ENCODE data around the gene CHMP4B. TPM values are rescaled to one million over a fixed set of nuclear protein-coding genes. Genes with fewer than 3 reads are reported as not detected.

CHMP4B gene
- total RNA-seq, 1 donor from 2014 or later, result 59.2 TPM

DNA sequence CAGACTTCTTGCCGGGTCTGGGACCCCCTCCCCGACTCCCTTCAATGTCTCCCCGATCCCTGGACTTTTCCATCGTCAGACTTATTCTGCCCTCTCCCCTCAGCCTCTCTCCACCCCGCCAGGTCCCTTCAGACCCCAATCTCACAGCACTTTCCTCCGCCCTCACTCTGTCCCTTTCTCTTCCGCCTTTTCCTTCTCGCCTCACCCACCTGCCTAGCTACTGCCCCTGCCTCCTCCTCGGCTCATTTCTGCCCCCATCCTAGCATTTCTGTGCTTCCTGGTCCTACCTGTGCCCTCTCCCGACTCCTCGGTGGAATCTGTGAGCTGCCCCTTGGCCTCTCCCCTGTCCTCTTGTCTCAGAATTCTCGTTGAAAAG is 616 bp downstream of the CHMP4B start:
- Histone ChIP-seq H3K36me3 (ENCODE audit: control insufficient read depth, insufficient read depth, low read length) (no peaks in the 10 kb centered on the region), H3K27me3 (ENCODE audit: control insufficient read depth, insufficient read depth, low read length) (no peaks in the 10 kb centered on the region), H3K4me3 (ENCODE audit: low read depth, low read length) (peak overlapping the region; percentile 95)
- DNase-seq (ENCODE audit: low read depth), result no peak
- no peak for TF ChIP-seq CTCF (IDR thresholded peaks at IDR 0.05; ENCODE audit: insufficient read depth, low read length, poor library complexity, severe bottlenecking)

GRCh38 chr20:33812152-33812849 is 1.2 kb downstream of the CHMP4B start:
- no peak for TF ChIP-seq CTCF (IDR thresholded peaks at IDR 0.05; ENCODE audit: insufficient read depth, low read length, poor library complexity, severe bottlenecking)
- no peaks in the 10 kb centered on the region for H3K27me3 ChIP-seq (ENCODE audit: control insufficient read depth, insufficient read depth, low read length)
- H3K4me3 ChIP-seq (ENCODE audit: low read depth, low read length), result peak overlapping the region; percentile 95
- H3K36me3 ChIP-seq (ENCODE audit: control insufficient read depth, insufficient read depth, low read length), result no peaks in the 10 kb centered on the region
- DNase-seq (ENCODE audit: low read depth), result peak; percentile 49

- Histone ChIP-seq H3K4me3 (ENCODE audit: low read depth, low read length) (peak overlapping the region; percentile 95), H3K36me3 (ENCODE audit: control insufficient read depth, insufficient read depth, low read length) (no peaks in the 10 kb centered on the region), H3K27me3 (ENCODE audit: control insufficient read depth, insufficient read depth, low read length) (no peaks in the 10 kb centered on the region)
- TF ChIP-seq CTCF (IDR thresholded peaks at IDR 0.05; ENCODE audit: insufficient read depth, low read length, poor library complexity, severe bottlenecking), result no peak
- no peak for DNase-seq (ENCODE audit: low read depth)
Measured at GRCh38 chr20:33812908-33813462, 1.8 kb downstream of the CHMP4B start.

DNA sequence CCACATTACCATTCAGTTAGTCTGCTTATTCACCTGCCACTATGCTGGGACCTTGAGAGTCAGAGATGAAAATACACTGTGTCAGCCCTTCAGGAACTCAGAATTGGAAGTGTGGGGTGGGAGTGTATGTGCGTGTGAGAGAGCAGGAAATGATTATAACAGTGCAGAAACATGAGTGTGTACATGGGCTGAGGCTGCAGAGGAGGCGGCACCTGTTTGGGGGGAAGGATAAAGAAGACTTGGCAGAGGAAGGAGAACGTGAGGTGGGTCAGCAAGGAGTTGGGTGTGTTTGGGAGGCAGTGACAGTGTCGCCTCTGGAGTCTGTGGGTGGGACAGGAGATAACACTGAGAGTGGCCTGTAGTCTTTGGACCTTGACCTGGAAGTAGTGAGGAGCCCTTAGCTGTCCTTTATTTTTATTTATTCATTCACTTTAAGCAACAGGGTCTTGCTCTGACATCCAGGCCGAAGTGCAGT is 3.1 kb downstream of the CHMP4B start:
- no peak for DNase-seq (ENCODE audit: low read depth)
- Histone ChIP-seq H3K4me3 (ENCODE audit: low read depth, low read length) (no peak overlapping the region), H3K36me3 (ENCODE audit: control insufficient read depth, insufficient read depth, low read length) (no peaks in the 10 kb centered on the region), H3K27me3 (ENCODE audit: control insufficient read depth, insufficient read depth, low read length) (no peaks in the 10 kb centered on the region)
- no peak for TF ChIP-seq CTCF (IDR thresholded peaks at IDR 0.05; ENCODE audit: insufficient read depth, low read length, poor library complexity, severe bottlenecking)

DNA sequence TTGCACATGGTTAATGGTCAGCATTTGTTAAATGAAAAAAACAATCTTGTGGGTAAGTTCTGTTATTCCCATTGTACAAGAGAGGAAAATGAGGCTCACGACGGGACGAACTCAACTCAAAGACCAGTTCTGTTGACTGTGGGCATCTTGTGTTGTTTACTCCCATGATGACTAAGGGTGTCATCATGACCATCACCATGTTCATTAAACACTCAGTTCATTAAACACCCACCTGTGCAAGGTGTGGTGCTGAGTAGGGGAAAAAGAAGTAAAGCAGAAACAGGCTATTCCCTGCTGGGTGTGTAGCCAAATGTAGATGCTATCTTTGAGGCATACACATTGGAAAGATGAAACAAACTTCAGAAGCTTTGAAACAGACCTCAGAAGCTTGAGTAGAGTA is 4.5 kb downstream of the CHMP4B start:
- no peak for TF ChIP-seq CTCF (IDR thresholded peaks at IDR 0.05; ENCODE audit: insufficient read depth, low read length, poor library complexity, severe bottlenecking)
- Histone ChIP-seq H3K4me3 (ENCODE audit: low read depth, low read length) (no peak overlapping the region), H3K27me3 (ENCODE audit: control insufficient read depth, insufficient read depth, low read length) (no peaks in the 10 kb centered on the region), H3K36me3 (ENCODE audit: control insufficient read depth, insufficient read depth, low read length) (no peaks in the 10 kb centered on the region)
- DNase-seq (ENCODE audit: low read depth), result no peak

DNA sequence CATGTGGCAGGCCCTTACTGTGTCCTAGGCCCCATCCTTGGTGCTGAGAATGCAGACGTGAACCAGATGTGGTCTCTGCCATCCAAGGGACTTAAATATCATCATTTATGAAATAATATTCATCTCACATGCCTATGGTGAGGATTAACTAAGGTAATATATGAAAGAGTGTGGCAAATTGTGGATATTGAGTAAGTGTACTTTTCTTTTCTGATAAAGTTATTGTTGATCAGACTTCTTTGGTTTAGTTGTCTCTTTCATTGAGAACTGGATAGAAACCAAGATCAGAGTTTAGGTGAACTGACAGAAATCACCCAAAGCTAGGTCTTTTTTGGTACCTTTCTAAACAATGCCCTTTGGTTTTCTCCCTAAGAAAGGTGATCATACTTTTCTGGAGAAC is 5.0 kb downstream of the CHMP4B start:
- Histone ChIP-seq H3K27me3 (ENCODE audit: control insufficient read depth, insufficient read depth, low read length) (no peaks in the 10 kb centered on the region), H3K4me3 (ENCODE audit: low read depth, low read length) (no peak overlapping the region), H3K36me3 (ENCODE audit: control insufficient read depth, insufficient read depth, low read length) (no peaks in the 10 kb centered on the region)
- no peak for TF ChIP-seq CTCF (IDR thresholded peaks at IDR 0.05; ENCODE audit: insufficient read depth, low read length, poor library complexity, severe bottlenecking)
- DNase-seq (ENCODE audit: low read depth), result no peak

Measured in kidney epithelial cell (primary cell).